HT-29 (cell line): ENCODE data around the gene PPP1R36. TPM values are rescaled to one million over a fixed set of nuclear protein-coding genes. Genes with fewer than 3 reads are reported as not detected.
"Not testable (repeated sequence)": the region's sequence is repeated elsewhere in the genome, so short reads cannot be mapped to it uniquely, and the experiment has no call there.

Experiments
- DNase-seq: peaks from one replicate; pipeline ENCODE4 v3.0.0-alpha.2; 2015; ENCODE audit warnings: low spot score
- total RNA-seq: library from RNA; depleted of rRNA; stranded (reverse); fragments of >200 nt; shearing (Covaris generic); gene quantifications from 2 replicates; pipeline ENCODE4 v1.2.3, GENCODE V29; 2014

PPP1R36 gene
- total RNA-seq, 1 experiment from 2014 or later: 0.18 TPM

DNA sequence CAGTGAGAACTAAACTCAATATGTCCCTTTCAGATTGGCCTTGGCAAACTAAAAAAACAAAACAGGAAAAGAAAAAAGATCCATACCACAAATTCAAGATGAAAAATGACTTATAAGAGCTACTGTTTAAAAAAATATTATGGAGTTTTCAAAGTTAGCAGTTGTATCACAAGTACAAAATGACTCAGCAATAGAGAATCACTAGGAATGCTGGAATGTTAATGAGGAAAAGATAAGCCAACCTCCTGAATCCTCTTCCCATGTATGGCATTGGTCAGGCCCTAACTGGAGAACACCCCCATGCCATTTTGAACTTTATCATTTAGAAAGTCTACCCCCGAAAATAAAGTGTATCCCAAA, 62.2 kb downstream of the PPP1R36 start:
- no peak for DNase-seq

- no peak for DNase-seq
Observed at GRCh38 chr14:64612971-64613666, 63.4 kb downstream of the PPP1R36 start.

DNA sequence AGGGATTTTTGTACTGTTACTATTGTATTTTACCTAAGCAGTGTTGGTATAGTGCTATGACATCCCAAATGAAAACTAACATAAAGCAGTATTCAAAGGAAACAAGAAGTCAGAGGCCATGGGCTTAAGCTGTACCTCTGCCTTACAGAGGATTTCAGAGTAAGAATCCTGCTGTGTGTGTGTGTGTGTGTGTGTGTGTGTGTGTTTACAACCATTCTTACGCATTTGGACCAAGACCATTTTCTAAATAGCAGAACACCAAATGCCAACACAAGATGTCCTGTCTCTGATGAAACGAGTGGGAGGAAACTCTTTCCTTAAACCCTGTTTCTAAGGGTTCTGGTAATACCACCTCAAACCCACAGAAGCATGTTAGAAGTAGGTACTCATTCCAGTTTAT, 64.4 kb downstream of the PPP1R36 start:
- DNase-seq: no peak

DNA sequence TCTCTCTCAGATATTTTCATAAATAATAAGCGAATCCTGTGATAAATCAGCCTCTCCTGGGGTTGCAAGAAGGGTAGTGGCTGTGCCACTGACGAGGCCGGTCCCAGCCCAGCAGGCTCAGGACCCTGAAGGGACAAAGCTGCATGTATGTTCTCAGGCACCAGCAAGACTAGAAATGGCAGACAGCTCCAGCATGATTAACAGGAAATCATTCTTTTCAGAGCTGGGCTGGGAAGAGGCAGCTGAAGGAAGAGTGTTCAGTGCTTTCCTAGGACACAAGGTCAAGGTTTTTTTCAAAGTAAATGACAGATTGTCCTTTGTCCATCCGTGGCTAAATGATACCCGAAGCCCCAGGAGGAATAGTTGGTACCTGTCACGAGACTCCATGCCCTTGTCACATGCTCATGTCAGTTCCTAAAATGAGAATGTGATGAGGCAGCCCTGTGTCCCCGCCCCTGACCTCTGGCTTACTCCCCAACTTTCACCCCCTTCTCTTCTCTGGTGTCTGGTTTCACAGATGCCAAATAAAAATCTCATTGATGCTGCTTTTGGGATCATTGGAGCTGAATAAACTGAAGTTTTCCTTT, 65.1 kb downstream of the PPP1R36 start:
- DNase-seq: no peak

- not testable (repeated sequence) for DNase-seq
Observed at GRCh38 chr14:64617872-64618408, 68.2 kb downstream of the PPP1R36 start.

DNA sequence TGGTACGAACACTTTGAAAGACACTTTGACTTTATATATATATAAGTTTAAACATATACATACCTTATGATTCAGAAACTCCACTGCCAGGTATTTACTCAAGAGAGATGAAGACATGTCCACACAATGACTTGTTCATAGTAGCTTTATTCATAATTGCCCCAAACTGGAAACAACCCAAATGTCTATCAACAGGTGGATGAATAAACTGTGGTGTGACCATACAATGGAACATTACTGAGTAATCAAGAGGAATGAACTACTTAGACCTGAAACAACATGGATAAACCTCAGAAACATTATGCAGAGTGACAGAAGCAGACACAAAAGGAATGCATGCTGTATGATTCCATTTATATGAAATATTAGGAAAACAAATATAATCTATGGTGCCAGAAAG, 71.1 kb downstream of the PPP1R36 start:
- no peak for DNase-seq

GRCh38 chr14:64623554-64624165, 73.9 kb downstream of the PPP1R36 start:
- DNase-seq: no peak

DNA sequence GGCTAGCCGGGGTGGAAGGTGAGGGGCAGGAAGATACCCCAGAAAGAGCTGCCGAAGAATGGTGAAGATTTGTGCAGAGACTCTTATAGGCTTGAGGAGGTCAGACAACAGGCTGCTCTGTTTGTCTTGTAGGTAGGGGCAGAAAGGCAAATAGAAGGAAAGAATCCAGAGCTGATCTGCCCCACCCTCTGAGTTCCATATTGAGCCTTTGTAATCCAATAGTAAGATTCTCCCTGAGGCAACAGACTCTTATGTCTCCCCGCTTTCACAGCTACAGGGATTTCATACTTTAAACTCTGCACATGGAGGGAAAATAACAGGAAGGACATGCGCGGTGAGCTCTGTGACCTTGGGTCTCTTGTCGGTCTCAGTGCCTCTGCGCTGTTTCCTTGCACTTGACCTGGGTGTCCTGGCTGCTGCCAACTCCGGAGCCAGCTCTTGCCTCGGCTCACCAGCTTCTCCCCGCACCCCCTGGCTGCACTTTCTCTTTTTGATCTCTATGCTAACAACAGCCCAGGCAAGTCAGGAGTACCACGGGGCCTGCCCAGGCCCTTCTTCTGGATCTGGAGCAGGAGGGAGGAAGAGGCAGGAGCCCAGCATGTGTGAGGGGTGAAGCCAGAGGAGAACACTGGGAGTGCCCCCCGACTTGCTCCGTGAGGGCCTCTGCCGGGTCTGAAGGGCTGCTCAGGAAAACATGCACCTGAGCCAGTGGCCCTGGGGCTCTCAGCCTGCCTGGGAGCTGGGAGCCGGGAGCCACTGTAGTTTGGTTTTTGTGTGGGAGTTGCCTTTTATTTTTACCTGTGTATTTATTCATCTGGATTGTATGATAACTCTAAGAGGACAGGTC, 75.8 kb downstream of the PPP1R36 start:
- no peak for DNase-seq

DNA sequence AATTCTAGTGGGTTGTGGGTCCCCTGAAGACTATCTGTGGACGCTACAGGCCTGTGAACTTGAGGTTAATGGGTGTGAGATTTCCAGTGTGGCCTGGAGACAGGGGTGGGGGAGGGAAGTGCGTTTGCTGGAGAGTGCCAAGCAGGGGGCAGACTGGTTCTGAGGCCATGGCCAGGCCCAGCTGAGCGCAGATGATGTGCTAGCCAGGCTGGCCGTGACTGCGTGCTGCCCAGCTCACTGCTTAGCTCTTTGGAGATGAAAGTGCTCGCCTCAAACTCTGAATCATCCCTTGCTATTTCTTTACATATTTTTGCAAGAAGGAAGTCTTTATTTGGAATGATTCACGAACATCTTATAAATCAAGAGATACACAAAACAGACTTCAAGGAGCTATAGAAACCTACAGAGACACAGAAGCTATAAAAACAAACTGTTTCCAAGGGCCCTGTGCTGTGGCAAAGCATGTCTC, 79.2 kb downstream of the PPP1R36 start:
- DNase-seq: no peak

GRCh38 chr14:64630778-64631177, 81.0 kb downstream of the PPP1R36 start:
- DNase-seq: no peak

DNA sequence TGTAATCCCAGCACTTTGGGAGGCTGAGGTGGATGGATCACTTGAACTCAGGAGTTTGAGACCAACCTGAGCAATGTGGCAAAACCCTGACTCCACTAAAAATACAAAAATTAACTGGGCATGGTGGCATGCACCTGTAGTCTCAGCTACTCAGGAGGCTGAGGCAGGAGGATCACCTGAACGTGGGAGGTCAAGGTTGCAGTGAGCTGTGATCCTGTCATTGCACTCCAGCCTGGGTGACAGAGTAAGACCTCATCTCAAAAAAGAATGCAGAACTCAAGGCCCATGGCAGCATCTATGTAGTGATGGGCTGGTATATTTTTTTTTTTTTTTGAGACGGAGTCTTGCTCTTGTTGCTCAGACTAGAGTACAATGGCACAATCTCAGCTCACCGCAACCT, 81.5 kb downstream of the PPP1R36 start:
- not testable (repeated sequence) for DNase-seq

DNA sequence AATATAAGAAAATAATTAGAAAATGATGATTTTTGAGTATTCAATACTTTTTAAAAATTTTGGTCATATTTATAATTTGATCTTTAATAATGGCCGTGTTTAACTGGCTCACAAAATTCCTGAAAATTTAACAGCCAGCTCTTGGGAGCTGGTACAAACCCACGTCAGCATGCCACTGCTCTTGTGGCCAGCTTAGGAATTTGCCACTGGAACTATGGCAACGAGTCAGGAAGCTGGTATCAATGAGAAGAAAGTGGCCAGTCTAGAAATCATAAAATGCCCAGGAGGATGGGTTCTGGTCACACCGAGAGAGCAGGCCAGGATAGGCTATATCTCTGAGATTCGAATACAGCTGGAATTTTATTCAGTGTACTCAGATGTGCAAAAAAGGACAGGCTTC, 82.3 kb downstream of the PPP1R36 start:
- no peak for DNase-seq

GRCh38 chr14:64634558-64634957, 84.8 kb downstream of the PPP1R36 start:
- DNase-seq: no peak

DNA sequence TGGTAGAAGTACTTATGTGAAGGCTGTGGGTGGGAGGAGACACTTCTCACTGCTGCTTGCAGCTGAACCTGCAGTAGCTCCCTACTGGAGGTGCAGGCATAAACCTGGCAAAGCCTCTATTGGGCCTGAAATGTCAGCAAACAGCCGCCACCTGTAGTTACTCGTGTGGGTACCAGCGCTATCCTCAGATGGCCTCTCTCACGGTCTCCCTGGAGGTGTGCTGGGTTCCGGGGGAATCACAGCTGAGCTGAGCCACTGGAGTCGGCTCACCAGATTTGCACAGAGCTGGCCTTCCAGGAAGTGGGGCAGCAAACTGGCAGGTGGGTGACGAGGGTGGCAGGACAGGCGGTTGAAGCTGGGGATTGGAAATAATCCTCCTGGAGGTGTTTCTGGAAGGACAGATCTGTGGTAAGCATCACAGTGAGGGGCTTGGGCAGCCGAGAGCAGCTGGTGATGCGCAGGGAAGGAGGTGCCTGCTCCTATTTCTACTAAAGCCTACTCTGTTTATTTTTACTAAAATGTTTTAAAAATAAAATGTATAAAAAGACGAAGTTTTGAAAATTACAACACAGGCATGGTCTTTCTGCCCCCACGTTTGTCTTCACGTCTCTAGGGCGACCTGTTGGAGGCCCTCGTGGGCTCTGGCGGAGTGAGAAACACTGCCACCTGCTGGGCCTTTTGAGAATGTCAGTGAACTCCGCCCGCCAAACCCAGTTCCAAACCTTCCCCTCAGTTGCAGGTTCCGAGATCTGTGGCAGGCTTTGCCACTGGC, 86.6 kb downstream of the PPP1R36 start:
- peak; percentile 73 for DNase-seq

GRCh38 chr14:64636980-64637429, 87.2 kb downstream of the PPP1R36 start:
- no peak for DNase-seq

DNA sequence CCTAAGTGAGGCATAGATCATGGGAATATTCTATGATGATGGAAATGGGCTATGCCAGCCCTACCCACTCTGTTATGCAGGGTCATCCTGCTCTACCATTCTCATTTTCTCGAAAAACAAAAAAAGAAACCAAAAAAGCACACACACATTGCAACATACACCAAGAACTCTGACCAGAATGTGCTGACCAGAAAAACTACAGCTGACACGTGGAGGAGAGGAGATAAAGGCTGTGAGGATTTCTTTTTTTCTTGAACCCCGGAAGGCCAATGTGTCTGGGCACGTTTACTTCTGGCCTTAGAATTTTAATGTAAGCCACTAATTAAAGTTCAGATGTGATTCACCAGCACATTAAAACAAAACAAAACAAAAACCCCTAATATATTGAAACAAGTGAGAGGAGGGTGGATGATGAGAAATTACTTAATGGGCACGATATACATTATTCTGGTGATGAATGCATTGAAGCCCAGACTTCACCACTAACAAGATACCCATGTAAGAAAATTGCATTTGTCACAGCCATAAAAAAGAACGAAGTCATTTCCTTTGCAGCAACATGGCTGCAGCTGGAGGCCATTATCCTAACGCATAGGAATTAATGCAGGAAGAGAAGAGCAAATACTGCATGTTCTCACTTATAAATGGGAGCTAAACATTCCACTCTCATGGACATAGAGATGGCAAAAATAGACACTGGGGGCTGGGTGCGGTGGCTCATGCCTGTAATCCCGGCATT, 88.1 kb downstream of the PPP1R36 start:
- no peak for DNase-seq

- no peak for DNase-seq
Observed at GRCh38 chr14:64638625-64639024, 88.9 kb downstream of the PPP1R36 start.
